IMR-90 (cell line): ENCODE results near the gene TMEM117. TPM values are rescaled to one million over a fixed set of nuclear protein-coding genes. Genes with fewer than 3 reads are reported as not detected.

Experiments
- ATAC-seq: fragments of 200-7000 bp; cut with Tn5 transposase; 2 replicates; pipeline ENCODE4 v1.9.1; 2020; ENCODE audit warnings: low read depth, mild to moderate bottlenecking, moderate library complexity
- BruUV-seq: library from RNA; stranded (reverse); fragments of 400-500 nt; replicated peaks from 2 replicates; lab custom pipeline; 2021; lab: Mats Ljungman, UMichigan
- CTCF ChIA-PET: fragments of 300-600 bp; formaldehyde crosslinking; extraction: SDS; loops from one replicate; lab custom pipeline; 2021; ENCODE audit warnings: antibody characterized with exemption; lab: Yijun Ruan, JAX
- POLR2A ChIA-PET: fragments of 300-600 bp; sonication (Branson Sonifier 250); formaldehyde crosslinking; loops from one replicate; lab custom pipeline; 2022; ENCODE audit warnings: antibody characterized with exemption; ENCODE audit not compliant: unreplicated experiment; lab: Charles Lee
- DNase-seq: peaks from one replicate; pipeline ENCODE4 v3.0.0; 2013
- H2AFZ ChIP-seq: replicated peaks from 2 replicates; pipeline ENCODE3; 2013; ENCODE audit warnings: low read length, mild to moderate bottlenecking; ENCODE audit not compliant: poor library complexity
- H2AK5ac ChIP-seq: 2 replicates; pipeline ENCODE4 v1.6.1; 2013; ENCODE audit warnings: low read depth, low read length, inconsistent platforms
- H2AK9ac ChIP-seq: replicated peaks from 2 replicates; pipeline ENCODE3; 2013; ENCODE audit warnings: mild to moderate bottlenecking, low read depth, low read length, moderate library complexity; ENCODE audit not compliant: poor library complexity
- H2BK120ac ChIP-seq: 2 replicates; pipeline ENCODE4 v1.6.1; 2013; ENCODE audit warnings: low read depth, low read length, inconsistent platforms
- H2BK15ac ChIP-seq: 3 replicates; pipeline ENCODE4 v1.6.1; 2013; ENCODE audit warnings: low read depth, low read length, inconsistent platforms
- H2BK20ac ChIP-seq: 2 replicates; pipeline ENCODE4 v1.6.1; 2013; ENCODE audit warnings: low read depth, mild to moderate bottlenecking, inconsistent platforms, low read length, moderate library complexity
- H2BK5ac ChIP-seq: 2 replicates; pipeline ENCODE4 v1.6.1; 2013; ENCODE audit warnings: mild to moderate bottlenecking, low read depth, low read length, inconsistent platforms; ENCODE audit not compliant: poor library complexity, severe bottlenecking
- H3K14ac ChIP-seq: replicated peaks from 2 replicates; pipeline ENCODE4 v1.6.1; 2013; ENCODE audit warnings: low read depth, low read length, inconsistent platforms
- H3K18ac ChIP-seq: 2 replicates; pipeline ENCODE4 v1.6.1; 2013; ENCODE audit warnings: low read depth, low read length, control low read depth
- H3K23ac ChIP-seq: 2 replicates; pipeline ENCODE4 v1.6.1; 2013; ENCODE audit warnings: low read depth, low read length, inconsistent platforms
- H3K27ac ChIP-seq: 2 replicates; pipeline ENCODE4 v1.5.1; 2013; ENCODE audit warnings: mild to moderate bottlenecking, control low read depth, low read length; ENCODE audit not compliant: insufficient read depth
- H3K27me3 ChIP-seq: 2 replicates; pipeline ENCODE4 v1.6.1; 2013; ENCODE audit warnings: low read length; ENCODE audit not compliant: control insufficient read depth, insufficient read depth
- H3K36me3 ChIP-seq: 2 replicates; pipeline ENCODE4 v1.6.1; 2013; ENCODE audit warnings: low read length, mixed read lengths; ENCODE audit not compliant: control insufficient read depth, insufficient read depth
- H3K4ac ChIP-seq: 2 replicates; pipeline ENCODE4 v1.6.1; 2013; ENCODE audit warnings: low read depth, low read length, inconsistent platforms
- H3K4me1 ChIP-seq: 2 replicates; pipeline ENCODE4 v1.6.1; 2013; ENCODE audit warnings: low read length, mixed read lengths; ENCODE audit not compliant: control insufficient read depth, insufficient read depth
- H3K4me2 ChIP-seq: 2 replicates; pipeline ENCODE4 v1.6.1; 2013; ENCODE audit warnings: low read depth, mild to moderate bottlenecking, control low read depth, low read length, moderate library complexity
- H3K4me3 ChIP-seq: 2 replicates; pipeline ENCODE4 v1.5.1; 2013; ENCODE audit warnings: low read depth, mild to moderate bottlenecking, control low read depth, low read length, moderate library complexity; ENCODE audit not compliant: insufficient read depth
- H3K56ac ChIP-seq: 2 replicates; pipeline ENCODE4 v1.6.1; 2013; ENCODE audit warnings: low read length, inconsistent platforms; ENCODE audit not compliant: insufficient read depth; ENCODE audit errors: extremely low read depth
- H3K79me1 ChIP-seq, 2 experiments: 2 replicates each; pipeline ENCODE4 v1.6.1; 2013; ENCODE audit warnings: low read length in 2 of 2, inconsistent platforms in 1 of 2, low read depth in 1 of 2
- H3K9ac ChIP-seq: 2 replicates; pipeline ENCODE4 v1.6.1; 2013; ENCODE audit warnings: low read depth, low read length, control low read depth
- H3K9me1 ChIP-seq: 2 replicates; pipeline ENCODE4 v1.6.1; 2013; ENCODE audit warnings: low read length, inconsistent platforms; ENCODE audit not compliant: insufficient read depth
- H3K9me3 ChIP-seq: 2 replicates; pipeline ENCODE4 v1.6.1; 2013; ENCODE audit warnings: low read length; ENCODE audit not compliant: control insufficient read depth, insufficient read depth
- H4K20me1 ChIP-seq: 2 replicates; pipeline ENCODE4 v1.6.1; 2013; ENCODE audit warnings: low read length, inconsistent platforms; ENCODE audit not compliant: insufficient read depth
- H4K5ac ChIP-seq: 2 replicates; pipeline ENCODE4 v1.6.1; 2013; ENCODE audit warnings: mild to moderate bottlenecking, low read depth, low read length, control low read depth
- H4K8ac ChIP-seq, 2 experiments: 2 replicates each; pipeline ENCODE4 v1.6.1; 2013; ENCODE audit warnings: low read depth in 2 of 2, low read length in 2 of 2, control low read depth in 1 of 2, inconsistent platforms in 1 of 2
- H4K91ac ChIP-seq: 2 replicates; pipeline ENCODE4 v1.6.1; 2013; ENCODE audit warnings: low read depth, low read length, inconsistent platforms; ENCODE audit not compliant: insufficient read depth
- BHLHE40 ChIP-seq: fragments of 150-350 bp; IDR thresholded peaks from 2 replicates; pipeline ENCODE4 v1.6.1; 2016; ENCODE audit warnings: mild to moderate bottlenecking, low read depth, low read length
- CEBPB ChIP-seq: IDR thresholded peaks from 2 replicates; pipeline ENCODE4 v1.6.1; 2012; ENCODE audit warnings: low read depth, low read length, improper control_type of control experiment
- CHD1 ChIP-seq: IDR thresholded peaks from 2 replicates; pipeline ENCODE4 v1.6.1; 2012; ENCODE audit warnings: low read depth, low read length, improper control_type of control experiment
- CTCF ChIP-seq: conservative IDR thresholded peaks from 2 replicates; pipeline ENCODE4 v1.5.1; 2012; ENCODE audit warnings: mild to moderate bottlenecking, low read depth, low read length, improper control_type of control experiment
- FOS ChIP-seq: fragments of 150-350 bp; IDR thresholded peaks from 2 replicates; pipeline ENCODE4 v1.6.1; 2016; ENCODE audit warnings: low read depth, low read length
- MAFK ChIP-seq: IDR thresholded peaks from 2 replicates; pipeline ENCODE4 v1.6.1; 2012; ENCODE audit warnings: low read depth, low read length, improper control_type of control experiment
- MAZ ChIP-seq: IDR thresholded peaks from 2 replicates; pipeline ENCODE4 v1.6.1; 2012; ENCODE audit warnings: low read depth, mild to moderate bottlenecking, low read length, improper control_type of control experiment, moderate library complexity, borderline replicate concordance
- MXI1 ChIP-seq: IDR thresholded peaks from 2 replicates; pipeline ENCODE4 v1.6.1; 2012; ENCODE audit warnings: low read depth, mild to moderate bottlenecking, low read length, moderate library complexity, borderline replicate concordance
- NFE2L2 ChIP-seq: fragments of 150-350 bp; IDR thresholded peaks from 2 replicates; pipeline ENCODE4 v1.6.1; 2016; ENCODE audit warnings: low read depth, mild to moderate bottlenecking, low read length
- POLR2A ChIP-seq: IDR thresholded peaks from 2 replicates; pipeline ENCODE4 v1.6.1; 2012; ENCODE audit warnings: mild to moderate bottlenecking, low read depth, low read length
- RAD21 ChIP-seq: IDR thresholded peaks from 2 replicates; pipeline ENCODE4 v1.6.1; 2012; ENCODE audit warnings: low read length, improper control_type of control experiment
- RCOR1 ChIP-seq: IDR thresholded peaks from 2 replicates; pipeline ENCODE4 v1.6.1; 2012; ENCODE audit warnings: mild to moderate bottlenecking, low read length, improper control_type of control experiment; ENCODE audit not compliant: insufficient replicate concordance
- RFX5 ChIP-seq: IDR thresholded peaks from 2 replicates; pipeline ENCODE4 v1.8.0; 2012; ENCODE audit warnings: low read depth, mild to moderate bottlenecking, low read length, moderate library complexity
- SMC3 ChIP-seq: fragments of 150-350 bp; IDR thresholded peaks from 2 replicates; pipeline ENCODE4 v1.6.1; 2016; ENCODE audit warnings: low read depth, mild to moderate bottlenecking, antibody characterized with exemption, low read length, moderate library complexity
- WGBS, 2 experiments: methylation state at CpG; one replicate each; pipeline versions ENCODE4 v1.1.5 to v1.1.7; 2013; ENCODE audit warnings: missing lambda C conversion rate in 2 of 2; ENCODE audit not compliant: insufficient read length in 1 of 2; ENCODE audit errors: extremely low coverage in 2 of 2; 5-methylcytosine and 5-hydroxymethylcytosine counted together
- dilution Hi-C: fragments of 300-500 bp; cut with HindIII; formaldehyde crosslinking; loops from one replicate; pipeline ENCODE4 v1.14.3; 2018; ENCODE audit warnings: low sequenced_read_pairs; ENCODE audit not compliant: unreplicated experiment
- in situ Hi-C: fragments of 300-500 bp; cut with MboI; formaldehyde crosslinking; loops from 3 replicates; pipeline ENCODE4 v1.14.3; 2019; ENCODE audit warnings: low sequenced_read_pairs, inconsistent platforms, mixed read lengths
- intact Hi-C: fragments of 100-400 bp; cut with micrococcal nuclease; formaldehyde crosslinking; loops from 2 replicates; pipeline ENCODE4 v1.10.0; 2022
- polyA plus RNA-seq, 3 experiments: library from polyadenylated mRNA; depleted of rRNA; stranded (reverse); fragments of >200 nt; gene quantifications; 2 replicates each; pipeline ENCODE4 v1.2.3, GENCODE V29; 2012; ENCODE audit warnings: low replicate concordance in 1 of 3
- total RNA-seq: library from RNA; depleted of rRNA; stranded (reverse); fragments of >200 nt; gene quantifications from 2 replicates; pipeline ENCODE4 v1.2.3, GENCODE V29; 2012
- TF ChIP-seq, protein P1 (sequence below): fragments of 150-350 bp; IDR thresholded peaks from 2 replicates; pipeline ENCODE4 v1.6.1; 2017; ENCODE audit warnings: mild to moderate bottlenecking, antibody characterized with exemption, low read length, low read depth
- TF ChIP-seq, protein P2 (sequence below): fragments of 150-350 bp; IDR thresholded peaks from 2 replicates; pipeline ENCODE4 v1.6.1; 2016; ENCODE audit warnings: low read depth, mild to moderate bottlenecking, low read length, moderate library complexity, borderline replicate concordance

Gene TMEM117
- total and polyA plus RNA-seq, 2 of the 4 experiments (the other 2 are of a cell fraction), result 8.7 to 21.0 TPM

DNA sequence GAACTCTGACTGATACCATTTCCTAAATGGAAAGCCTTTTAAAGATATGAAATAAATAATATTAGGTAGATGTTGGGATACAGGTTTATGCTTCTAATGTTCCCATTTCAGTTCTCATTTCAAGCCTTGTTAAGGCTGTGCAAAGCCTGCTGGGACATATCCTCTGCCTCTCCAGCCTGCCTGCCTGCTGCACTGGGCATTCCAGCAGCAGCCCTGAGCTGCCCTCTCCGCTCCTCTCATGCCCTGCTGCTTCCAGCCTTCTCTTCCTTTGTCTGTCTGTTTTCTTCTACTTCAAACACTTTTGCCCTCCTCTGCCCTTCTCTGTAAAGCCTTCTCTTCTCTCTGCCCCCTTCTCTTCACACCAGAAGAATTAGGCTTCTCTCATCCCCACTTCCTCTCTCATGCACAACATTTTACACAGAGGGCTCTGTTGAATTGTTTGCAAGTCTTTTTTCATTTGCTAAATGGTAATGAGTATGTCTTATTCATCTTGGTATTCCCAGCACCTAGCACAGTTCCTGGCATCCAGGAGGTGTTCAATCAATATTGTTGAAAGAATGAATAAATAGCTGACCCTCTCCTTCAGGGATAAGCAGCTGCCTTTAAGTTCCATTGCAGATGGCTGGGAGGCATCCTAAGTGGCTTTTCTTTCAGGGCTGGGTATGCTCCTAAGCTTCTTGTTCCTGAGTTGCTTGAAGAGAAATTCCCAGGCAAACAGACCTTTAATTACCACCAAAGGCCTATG is 292.3 kb downstream of the TMEM117 start:
- no peak overlapping the region for H3K18ac ChIP-seq
- H3K9ac ChIP-seq, result no peak overlapping the region
- H3K9me3 ChIP-seq, result no peaks in the 10 kb centered on the region
- no peak overlapping the region for H2AK5ac ChIP-seq
- TF ChIP-seq CHD1 (no peak), BHLHE40 (no peak), FOS (no peak), CTCF (no peak), MAZ (no peak), RCOR1 (no peak), MXI1 (no peak), RAD21 (no peak), SMC3 (no peak), NFE2L2 (no peak), POLR2A (no peak), MAFK (no peak), RFX5 (no peak), CEBPB (no peak)
- TF ChIP-seq, protein P1, sequence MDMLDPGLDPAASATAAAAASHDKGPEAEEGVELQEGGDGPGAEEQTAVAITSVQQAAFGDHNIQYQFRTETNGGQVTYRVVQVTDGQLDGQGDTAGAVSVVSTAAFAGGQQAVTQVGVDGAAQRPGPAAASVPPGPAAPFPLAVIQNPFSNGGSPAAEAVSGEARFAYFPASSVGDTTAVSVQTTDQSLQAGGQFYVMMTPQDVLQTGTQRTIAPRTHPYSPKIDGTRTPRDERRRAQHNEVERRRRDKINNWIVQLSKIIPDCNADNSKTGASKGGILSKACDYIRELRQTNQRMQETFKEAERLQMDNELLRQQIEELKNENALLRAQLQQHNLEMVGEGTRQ, result no peak
- TF ChIP-seq, protein P2, sequence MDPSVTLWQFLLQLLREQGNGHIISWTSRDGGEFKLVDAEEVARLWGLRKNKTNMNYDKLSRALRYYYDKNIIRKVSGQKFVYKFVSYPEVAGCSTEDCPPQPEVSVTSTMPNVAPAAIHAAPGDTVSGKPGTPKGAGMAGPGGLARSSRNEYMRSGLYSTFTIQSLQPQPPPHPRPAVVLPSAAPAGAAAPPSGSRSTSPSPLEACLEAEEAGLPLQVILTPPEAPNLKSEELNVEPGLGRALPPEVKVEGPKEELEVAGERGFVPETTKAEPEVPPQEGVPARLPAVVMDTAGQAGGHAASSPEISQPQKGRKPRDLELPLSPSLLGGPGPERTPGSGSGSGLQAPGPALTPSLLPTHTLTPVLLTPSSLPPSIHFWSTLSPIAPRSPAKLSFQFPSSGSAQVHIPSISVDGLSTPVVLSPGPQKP, result no peak
- no peak overlapping the region for H2BK15ac ChIP-seq
- H4K5ac ChIP-seq, result no peak overlapping the region
- no peaks in the 10 kb centered on the region; a peak in 1 of 4 replicates for H3K79me1 ChIP-seq
- no peaks in the 10 kb centered on the region for H3K9me1 ChIP-seq
- H3K14ac ChIP-seq, result no peak overlapping the region
- no peaks in the 10 kb centered on the region for H3K36me3 ChIP-seq
- in situ Hi-C loops, result no loop called here
- no peak overlapping the region for H3K4me2 ChIP-seq
- no peak overlapping the region for H3K27ac ChIP-seq
- no peak overlapping the region for H2AFZ ChIP-seq
- ChIA-PET POLR2A (no interaction called here), CTCF (interaction anchor here (0.7 to 0.8 kb wide), 2 partner anchors 10 to 344 kb away, joined by 3 read pairs; no protein-coding TSS in a partner anchor)
- no peak overlapping the region for H3K56ac ChIP-seq
- no peak overlapping the region for H3K23ac ChIP-seq
- BruUV-seq, result no TSS peak
- H3K4ac ChIP-seq, result no peak overlapping the region
- DNase-seq (no peak), ATAC-seq (peak; percentile 40)
- no peak overlapping the region for H2BK5ac ChIP-seq
- no peak overlapping the region for H2BK120ac ChIP-seq
- H4K8ac ChIP-seq, result no peak overlapping the region
- dilution Hi-C loops, result no loop called here
- no peak overlapping the region for H3K4me3 ChIP-seq
- no peaks in the 10 kb centered on the region for H3K4me1 ChIP-seq
- intact Hi-C loops, result no loop called here
- H3K27me3 ChIP-seq, result no peaks in the 10 kb centered on the region
- no peak overlapping the region for H2BK20ac ChIP-seq
- no peak overlapping the region for H2AK9ac ChIP-seq
- no CpG with 5 or more reads among the region's 1 CpG for WGBS, 2 experiments
- no peaks in the 10 kb centered on the region for H4K20me1 ChIP-seq
- H4K91ac ChIP-seq, result no peak overlapping the region
